SU-DHL-6 (cell line): ENCODE measurements around the gene ZNF674.

ENCODE experiments used
- EZH2phosphoT487 ChIP-seq: fragments of 200-600 bp; sonication (generic), shearing (Covaris generic); conservative IDR thresholded peaks from 2 replicates; pipeline ENCODE4 v1.6.1; 2018; ENCODE audit warnings: mild to moderate bottlenecking, antibody characterized with exemption, low read length, moderate library complexity, mixed read lengths
- TF ChIP-seq, protein P1 (sequence below): fragments of 200-600 bp; sonication (generic); IDR thresholded peaks from one replicate; pipeline ENCODE4 v1.5.1; 2017; ENCODE audit warnings: antibody characterized with exemption, mild to moderate bottlenecking, low read length, moderate library complexity; ENCODE audit not compliant: insufficient read depth, poor library complexity, severe bottlenecking

DNA sequence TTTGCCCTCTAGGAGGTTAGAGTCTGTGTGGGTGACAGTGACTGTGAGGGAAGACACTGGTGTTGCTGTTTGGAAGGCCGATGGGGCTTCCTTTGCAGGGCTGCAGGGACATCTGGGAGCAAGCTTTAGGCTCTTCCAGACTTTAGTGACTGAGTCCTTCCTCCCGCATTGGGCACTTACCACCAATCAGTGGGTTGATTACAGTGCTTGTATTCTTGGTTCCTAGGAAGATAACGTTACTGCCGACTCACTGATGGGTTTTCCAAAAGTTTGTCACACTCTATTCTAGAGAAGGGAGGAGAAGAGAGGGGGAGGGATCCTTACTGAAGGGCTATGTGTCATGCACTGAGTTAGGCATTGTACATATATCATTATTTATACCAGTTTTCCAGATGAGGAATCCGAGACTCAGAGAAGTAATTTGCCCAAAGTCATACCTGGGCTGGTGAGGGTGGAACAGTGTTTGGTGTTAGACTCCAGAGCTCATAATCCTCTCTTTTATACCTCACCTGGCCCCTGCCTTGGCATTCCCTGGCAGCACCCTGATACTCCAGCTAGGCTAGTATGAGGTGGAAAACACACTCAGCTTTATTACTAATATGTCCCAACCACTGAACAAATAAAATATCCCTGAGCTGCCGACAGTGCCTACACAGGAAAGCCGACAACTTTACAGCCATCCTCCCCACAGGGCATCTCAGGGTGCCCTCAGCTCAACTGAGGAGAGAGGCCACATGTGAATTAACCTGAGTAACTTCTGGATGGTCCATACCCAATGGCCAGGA lies 32.2 kb upstream of the ZNF674 start:
- TF ChIP-seq, protein P1, sequence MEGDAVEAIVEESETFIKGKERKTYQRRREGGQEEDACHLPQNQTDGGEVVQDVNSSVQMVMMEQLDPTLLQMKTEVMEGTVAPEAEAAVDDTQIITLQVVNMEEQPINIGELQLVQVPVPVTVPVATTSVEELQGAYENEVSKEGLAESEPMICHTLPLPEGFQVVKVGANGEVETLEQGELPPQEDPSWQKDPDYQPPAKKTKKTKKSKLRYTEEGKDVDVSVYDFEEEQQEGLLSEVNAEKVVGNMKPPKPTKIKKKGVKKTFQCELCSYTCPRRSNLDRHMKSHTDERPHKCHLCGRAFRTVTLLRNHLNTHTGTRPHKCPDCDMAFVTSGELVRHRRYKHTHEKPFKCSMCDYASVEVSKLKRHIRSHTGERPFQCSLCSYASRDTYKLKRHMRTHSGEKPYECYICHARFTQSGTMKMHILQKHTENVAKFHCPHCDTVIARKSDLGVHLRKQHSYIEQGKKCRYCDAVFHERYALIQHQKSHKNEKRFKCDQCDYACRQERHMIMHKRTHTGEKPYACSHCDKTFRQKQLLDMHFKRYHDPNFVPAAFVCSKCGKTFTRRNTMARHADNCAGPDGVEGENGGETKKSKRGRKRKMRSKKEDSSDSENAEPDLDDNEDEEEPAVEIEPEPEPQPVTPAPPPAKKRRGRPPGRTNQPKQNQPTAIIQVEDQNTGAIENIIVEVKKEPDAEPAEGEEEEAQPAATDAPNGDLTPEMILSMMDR = no peak
- no peak for TF ChIP-seq EZH2phosphoT487
